GM12874 (cell line): ENCODE data around the gene L3MBTL4.

Source experiments
- CTCF ChIP-seq: IDR thresholded peaks from 2 replicates; pipeline ENCODE4 v1.5.1; 2011; ENCODE audit warnings: low read depth, mild to moderate bottlenecking, control low read depth, low read length, moderate library complexity; ENCODE audit not compliant: insufficient read depth

The L3MBTL4 gene

GRCh38 chr18:6113650-6114049, 301.1 kb downstream of the L3MBTL4 start:
- TF ChIP-seq CTCF: no peak

GRCh38 chr18:6111726-6112125, 303.0 kb downstream of the L3MBTL4 start:
- no peak for TF ChIP-seq CTCF

- TF ChIP-seq CTCF: no peak
Measured at GRCh38 chr18:6109743-6110142, 305.0 kb downstream of the L3MBTL4 start.

- no peak for TF ChIP-seq CTCF
Measured at GRCh38 chr18:6107794-6108193, 306.9 kb downstream of the L3MBTL4 start.

GRCh38 chr18:6106091-6106685, 308.5 kb downstream of the L3MBTL4 start:
- no peak for TF ChIP-seq CTCF

- TF ChIP-seq CTCF: no peak
Measured at GRCh38 chr18:6103741-6104140, 311.0 kb downstream of the L3MBTL4 start.

GRCh38 chr18:6096730-6097129, 318.0 kb downstream of the L3MBTL4 start:
- TF ChIP-seq CTCF: no peak

- TF ChIP-seq CTCF: no peak
Measured at GRCh38 chr18:6088432-6088831, 326.3 kb downstream of the L3MBTL4 start.
